ENCODE measurements around the gene DLX5.
"Not testable (repeated sequence)": the region's sequence is repeated elsewhere in the genome, so short reads cannot be mapped to it uniquely, and the experiment has no call there.

GRCh38 chr7:97034213-97034852 is 9.7 kb upstream of the DLX5 start:
- TF ChIP-seq CTCF, POLR2A, EP300 (IDR thresholded peaks at IDR 0.05): not testable (repeated sequence)

Measured in suprapubic skin (tissue), 3 donors.